Upper lobe of right lung (tissue), 1 donor: ENCODE measurements around the gene FGFR2. TPM values are rescaled to one million over a fixed set of nuclear protein-coding genes. Genes with fewer than 3 reads are reported as not detected.

Source experiments
- ATAC-seq: fragments of 200-7000 bp; cut with Tn5 transposase; one replicate; pipeline ENCODE4 v1.9.1; 2020; ENCODE audit warnings: mild to moderate bottlenecking, moderate library complexity
- DNase-seq: peaks from one replicate; pipeline ENCODE4 v3.0.0-alpha.2; 2020
- H3K27ac ChIP-seq: fragments of 200-600 bp; one replicate; pipeline ENCODE4 v1.8.0; 2022
- H3K27me3 ChIP-seq: fragments of 200-600 bp; one replicate; pipeline ENCODE4 v1.8.0; 2022; ENCODE audit warnings: mild to moderate bottlenecking
- H3K36me3 ChIP-seq: fragments of 200-600 bp; one replicate; pipeline ENCODE4 v1.8.0; 2022
- H3K4me1 ChIP-seq: fragments of 200-600 bp; one replicate; pipeline ENCODE4 v1.8.0; 2022
- H3K4me3 ChIP-seq: fragments of 200-600 bp; one replicate; pipeline ENCODE4 v1.8.0; 2022; ENCODE audit warnings: mild to moderate bottlenecking
- H3K9me3 ChIP-seq: fragments of 200-600 bp; one replicate; pipeline ENCODE4 v1.8.0; 2022
- intact Hi-C: fragments of 100-400 bp; cut with DNase I; formaldehyde crosslinking; loops from one replicate; pipeline ENCODE4 v1.11.0; 2022
- total RNA-seq: library from RNA; stranded (reverse); fragmentation: NEBNext Ultra II Directional; extraction: Animal tissue kit (Norgen Biotek cat#: 25700); gene quantifications from one replicate; pipeline ENCODE4 v1.2.1, GENCODE V29; 2021
- TF ChIP-seq, protein P1 (sequence below): fragments of 200-600 bp; IDR thresholded peaks from one replicate; pipeline ENCODE4 v1.8.0; 2022; ENCODE audit warnings: antibody characterized with exemption
- donor health status: DM: no; HTN: yes; CAD: no; lungs with severe emphysema.

FGFR2 gene
- total RNA-seq, 1 donor from 2014 or later = 58.7 TPM

GRCh38 chr10:121450247-121450646 lies 148.0 kb downstream of the FGFR2 start:
- Histone ChIP-seq H3K4me3 (no peak overlapping the region), H3K36me3 (no peaks in the 10 kb centered on the region), H3K4me1 (no peaks in the 10 kb centered on the region), H3K9me3 (no peaks in the 10 kb centered on the region), H3K27ac (no peak overlapping the region), H3K27me3 (no peaks in the 10 kb centered on the region)
- ATAC-seq = no peak
- no peak for DNase-seq
- TF ChIP-seq, protein P1, sequence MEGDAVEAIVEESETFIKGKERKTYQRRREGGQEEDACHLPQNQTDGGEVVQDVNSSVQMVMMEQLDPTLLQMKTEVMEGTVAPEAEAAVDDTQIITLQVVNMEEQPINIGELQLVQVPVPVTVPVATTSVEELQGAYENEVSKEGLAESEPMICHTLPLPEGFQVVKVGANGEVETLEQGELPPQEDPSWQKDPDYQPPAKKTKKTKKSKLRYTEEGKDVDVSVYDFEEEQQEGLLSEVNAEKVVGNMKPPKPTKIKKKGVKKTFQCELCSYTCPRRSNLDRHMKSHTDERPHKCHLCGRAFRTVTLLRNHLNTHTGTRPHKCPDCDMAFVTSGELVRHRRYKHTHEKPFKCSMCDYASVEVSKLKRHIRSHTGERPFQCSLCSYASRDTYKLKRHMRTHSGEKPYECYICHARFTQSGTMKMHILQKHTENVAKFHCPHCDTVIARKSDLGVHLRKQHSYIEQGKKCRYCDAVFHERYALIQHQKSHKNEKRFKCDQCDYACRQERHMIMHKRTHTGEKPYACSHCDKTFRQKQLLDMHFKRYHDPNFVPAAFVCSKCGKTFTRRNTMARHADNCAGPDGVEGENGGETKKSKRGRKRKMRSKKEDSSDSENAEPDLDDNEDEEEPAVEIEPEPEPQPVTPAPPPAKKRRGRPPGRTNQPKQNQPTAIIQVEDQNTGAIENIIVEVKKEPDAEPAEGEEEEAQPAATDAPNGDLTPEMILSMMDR = no peak
- intact Hi-C loops = no loop called here

GRCh38 chr10:121449482-121449924 lies 148.7 kb downstream of the FGFR2 start:
- H3K4me1 ChIP-seq = no peaks in the 10 kb centered on the region
- intact Hi-C loops = no loop called here
- TF ChIP-seq, protein P1 = no peak
- H3K36me3 ChIP-seq = no peaks in the 10 kb centered on the region
- no peak overlapping the region for H3K4me3 ChIP-seq
- no peak overlapping the region for H3K27ac ChIP-seq
- no peak for DNase-seq
- H3K9me3 ChIP-seq = no peaks in the 10 kb centered on the region
- no peaks in the 10 kb centered on the region for H3K27me3 ChIP-seq
- no peak for ATAC-seq

- Histone ChIP-seq H3K4me1 (no peaks in the 10 kb centered on the region), H3K4me3 (no peak overlapping the region), H3K27ac (no peak overlapping the region), H3K9me3 (no peaks in the 10 kb centered on the region), H3K27me3 (no peaks in the 10 kb centered on the region), H3K36me3 (no peaks in the 10 kb centered on the region)
- ATAC-seq = no peak
- intact Hi-C loops = no loop called here
- DNase-seq = no peak
- TF ChIP-seq, protein P1 = no peak
These were observed 149.3 kb downstream of the FGFR2 start for GRCh38 chr10:121448766-121449421.

- TF ChIP-seq, protein P1 = no peak
- intact Hi-C loops = no loop called here
These were observed 153.6 kb downstream of the FGFR2 start for GRCh38 chr10:121444520-121445165.

DNA sequence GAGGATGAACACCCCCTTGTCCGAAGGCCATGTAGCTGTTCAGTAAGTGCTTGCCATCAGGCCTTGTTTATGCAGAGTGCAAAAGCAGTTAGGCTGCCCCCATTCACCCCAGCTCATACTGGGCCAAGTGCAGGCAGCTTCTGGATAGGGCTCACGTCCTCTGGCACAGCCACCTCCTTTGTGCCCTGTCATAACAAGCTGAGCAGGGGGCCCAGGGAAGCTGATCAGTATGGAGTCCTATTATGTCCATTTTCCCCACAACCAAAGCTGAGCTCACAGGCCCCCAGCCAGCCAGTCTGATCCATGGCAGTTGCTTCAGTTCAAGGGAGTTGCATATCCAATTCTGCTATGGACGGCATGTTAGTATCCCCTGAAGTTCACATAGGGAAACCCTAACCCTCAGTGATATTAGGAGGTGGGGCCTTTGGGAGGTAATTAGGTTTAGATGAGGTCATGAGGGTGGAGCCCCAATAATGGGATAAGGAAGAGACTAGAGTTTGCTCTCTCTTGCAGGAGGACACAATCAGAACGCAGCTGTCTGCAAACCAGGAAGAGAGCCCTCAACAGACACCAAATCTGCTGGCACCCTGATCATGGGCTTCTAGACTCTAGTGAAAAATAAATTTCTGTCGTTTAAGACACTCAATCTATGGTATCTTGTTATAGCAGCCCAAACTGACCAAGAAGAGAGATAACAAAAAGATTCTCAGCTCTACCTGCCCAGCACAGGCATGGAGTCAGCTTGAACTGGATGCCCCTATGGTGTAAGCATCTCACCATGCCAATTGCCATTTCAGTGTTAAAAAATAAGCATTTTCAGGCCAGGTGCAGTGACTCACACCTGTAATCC lies 155.9 kb downstream of the FGFR2 start:
- intact Hi-C loops = no loop called here
- Histone ChIP-seq H3K36me3 (no peaks in the 10 kb centered on the region), H3K27ac (no peak overlapping the region), H3K27me3 (no peaks in the 10 kb centered on the region), H3K4me3 (no peak overlapping the region), H3K4me1 (peaks cover 4% of the 10 kb centered on the region), H3K9me3 (no peaks in the 10 kb centered on the region)
- DNase-seq (no peak), ATAC-seq (no peak)
- TF ChIP-seq, protein P1 = no peak

More at GRCh38 chr10:121444520-121445165, 153.6 kb downstream of the FGFR2 start:
- ATAC-seq = no peak
- Histone ChIP-seq H3K4me1 (no peaks in the 10 kb centered on the region), H3K27me3 (no peaks in the 10 kb centered on the region), H3K4me3 (no peak overlapping the region), H3K27ac (no peak overlapping the region), H3K36me3 (no peaks in the 10 kb centered on the region), H3K9me3 (no peaks in the 10 kb centered on the region)
- no peak for DNase-seq
